ENCODE measurements around the gene ASTL. TPM values are rescaled to one million over a fixed set of nuclear protein-coding genes. Genes with fewer than 3 reads are reported as not detected.

The ASTL gene
- total RNA-seq, 1 donor from 2014 or later, result not detected

- Histone ChIP-seq H3K4me1 (peaks cover 10% of the 10 kb centered on the region), H2AFZ (replicated peaks) (no peak overlapping the region), H3F3A (ENCODE audit: low read depth) (peaks cover 2% of the 10 kb centered on the region), H3K9ac (no peak overlapping the region), H3K79me2 (ENCODE audit: low read depth) (no peaks in the 10 kb centered on the region), H3K9me3 (ENCODE audit: low read depth) (no peaks in the 10 kb centered on the region), H3K27ac (no peak overlapping the region), H3K4me3 (no peak overlapping the region), H3K36me3 (no peaks in the 10 kb centered on the region), H3K27me3 (no peaks in the 10 kb centered on the region), H3K4me2 (no peak overlapping the region), H4K20me1 (ENCODE audit: low read depth) (no peaks in the 10 kb centered on the region)
- peaks cover 7% of the 10 kb centered on the region for H3K4me1 Mint-ChIP-seq
- no peak overlapping the region for H3K4me3 Mint-ChIP-seq
- H3K27ac Mint-ChIP-seq, result no peak overlapping the region
- TF ChIP-seq EZH2 (IDR thresholded peaks at IDR 0.05) (no peak), CTCF (IDR thresholded peaks at IDR 0.05) (no peak)
- peaks cover 5% of the 10 kb centered on the region for H3K27me3 Mint-ChIP-seq (ENCODE audit: insufficient read depth, low read depth)
- no peaks in the 10 kb centered on the region for H3K36me3 Mint-ChIP-seq
- DNase-seq (ENCODE audit: low spot score), result no peak
- H3K9me3 Mint-ChIP-seq, result no peaks in the 10 kb centered on the region
These were observed 43.1 kb downstream of the ASTL start for GRCh38 chr2:96095116-96095636.

GRCh38 chr2:96093528-96093927 lies 44.8 kb downstream of the ASTL start:
- DNase-seq (ENCODE audit: low spot score), result no peak
- no peaks in the 10 kb centered on the region for H3K9me3 Mint-ChIP-seq

GRCh38 chr2:96092951-96093350 lies 45.4 kb downstream of the ASTL start:
- Mint-ChIP-seq H3K9me3 (no peaks in the 10 kb centered on the region), H3K27me3 (ENCODE audit: insufficient read depth, low read depth) (peaks cover 5% of the 10 kb centered on the region), H3K36me3 (no peaks in the 10 kb centered on the region), H3K4me1 (peaks cover 9% of the 10 kb centered on the region), H3K27ac (no peak overlapping the region), H3K4me3 (no peak overlapping the region)
- peaks cover 7% of the 10 kb centered on the region for H3F3A ChIP-seq (ENCODE audit: low read depth)
- no peak overlapping the region for H3K9ac ChIP-seq
- H3K27ac ChIP-seq, result no peak overlapping the region
- no peak for TF ChIP-seq EZH2phosphoT487 (IDR thresholded peaks at IDR 0.05)
- no peak for TF ChIP-seq CTCF (IDR thresholded peaks at IDR 0.05)
- TF ChIP-seq EZH2 (IDR thresholded peaks at IDR 0.05), result no peak
- no peaks in the 10 kb centered on the region for H3K36me3 ChIP-seq
- H3K27me3 ChIP-seq, result no peaks in the 10 kb centered on the region
- no peaks in the 10 kb centered on the region for H3K9me3 ChIP-seq (ENCODE audit: low read depth)
- H4K20me1 ChIP-seq (ENCODE audit: low read depth), result no peaks in the 10 kb centered on the region
- no peak for DNase-seq (ENCODE audit: low spot score)
- no peak overlapping the region for H3K4me2 ChIP-seq
- peaks cover 17% of the 10 kb centered on the region for H3K4me1 ChIP-seq
- H3K4me3 ChIP-seq, result no peak overlapping the region
- H2AFZ ChIP-seq (replicated peaks), result no peak overlapping the region
- no peaks in the 10 kb centered on the region for H3K79me2 ChIP-seq (ENCODE audit: low read depth)

More at GRCh38 chr2:96093528-96093927, 44.8 kb downstream of the ASTL start:
- TF ChIP-seq EZH2 (IDR thresholded peaks at IDR 0.05) (no peak), EZH2phosphoT487 (IDR thresholded peaks at IDR 0.05) (no peak)
- Histone ChIP-seq H3K4me2 (no peak overlapping the region), H3K36me3 (no peaks in the 10 kb centered on the region), H2AFZ (replicated peaks) (no peak overlapping the region), H3K79me2 (ENCODE audit: low read depth) (no peaks in the 10 kb centered on the region), H3K9me3 (ENCODE audit: low read depth) (no peaks in the 10 kb centered on the region), H3K4me3 (no peak overlapping the region), H3K9ac (no peak overlapping the region), H3K27ac (no peak overlapping the region), H3K4me1 (peaks cover 17% of the 10 kb centered on the region), H4K20me1 (ENCODE audit: low read depth) (no peaks in the 10 kb centered on the region), H3F3A (ENCODE audit: low read depth) (peaks cover 7% of the 10 kb centered on the region), H3K27me3 (no peaks in the 10 kb centered on the region)
- Mint-ChIP-seq H3K4me1 (peaks cover 9% of the 10 kb centered on the region), H3K4me3 (no peak overlapping the region), H3K27ac (no peak overlapping the region), H3K36me3 (no peaks in the 10 kb centered on the region), H3K27me3 (ENCODE audit: insufficient read depth, low read depth) (peaks cover 5% of the 10 kb centered on the region)

- H3K79me2 ChIP-seq (ENCODE audit: low read depth), result no peaks in the 10 kb centered on the region
- H3K4me1 ChIP-seq, result peaks cover 17% of the 10 kb centered on the region
- TF ChIP-seq EZH2 (IDR thresholded peaks at IDR 0.05) (no peak), CTCF (IDR thresholded peaks at IDR 0.05) (no peak)
- no peak overlapping the region for H3K4me3 Mint-ChIP-seq
- no peak overlapping the region for H3K27ac ChIP-seq
- H2AFZ ChIP-seq (replicated peaks), result no peak overlapping the region
- peaks cover 9% of the 10 kb centered on the region for H3K4me1 Mint-ChIP-seq
- no peak overlapping the region for H3K4me2 ChIP-seq
- no peaks in the 10 kb centered on the region for H3K27me3 ChIP-seq
- H3K36me3 Mint-ChIP-seq, result no peaks in the 10 kb centered on the region
- no peak overlapping the region for H3K9ac ChIP-seq
- no peaks in the 10 kb centered on the region for H4K20me1 ChIP-seq (ENCODE audit: low read depth)
- H3K4me3 ChIP-seq, result no peak overlapping the region
- H3F3A ChIP-seq (ENCODE audit: low read depth), result peaks cover 7% of the 10 kb centered on the region
- H3K9me3 Mint-ChIP-seq, result no peaks in the 10 kb centered on the region
- no peaks in the 10 kb centered on the region for H3K36me3 ChIP-seq
- H3K9me3 ChIP-seq (ENCODE audit: low read depth), result no peaks in the 10 kb centered on the region
- H3K27ac Mint-ChIP-seq, result no peak overlapping the region
- peaks cover 5% of the 10 kb centered on the region for H3K27me3 Mint-ChIP-seq (ENCODE audit: insufficient read depth, low read depth)
- no peak for DNase-seq (ENCODE audit: low spot score)
These were observed 45.8 kb downstream of the ASTL start for GRCh38 chr2:96092573-96092877.

Data from neural progenitor cell (in vitro differentiated cells).